ENCODE results near the gene CDK12.

DNA sequence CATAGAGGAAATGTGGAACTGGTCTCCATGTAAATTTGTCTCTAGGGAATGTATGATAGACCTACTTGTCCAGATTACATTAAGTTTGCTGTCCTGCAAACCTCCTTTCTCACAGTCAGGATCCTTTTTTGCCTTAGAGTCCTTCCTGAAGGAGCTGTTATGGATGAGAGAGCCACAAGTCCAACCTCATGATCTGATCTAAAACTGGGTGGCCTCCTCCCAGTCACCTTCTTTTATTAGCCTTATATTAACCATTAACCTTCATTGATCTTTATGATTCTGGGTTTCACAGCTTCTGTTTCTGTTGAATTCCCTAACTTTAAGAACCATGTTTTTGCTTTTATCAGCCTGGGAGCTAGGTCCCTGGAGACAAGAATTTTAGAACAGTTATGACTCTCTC lies 82.4 kb downstream of the CDK12 start:
- TF ChIP-seq, protein P1, sequence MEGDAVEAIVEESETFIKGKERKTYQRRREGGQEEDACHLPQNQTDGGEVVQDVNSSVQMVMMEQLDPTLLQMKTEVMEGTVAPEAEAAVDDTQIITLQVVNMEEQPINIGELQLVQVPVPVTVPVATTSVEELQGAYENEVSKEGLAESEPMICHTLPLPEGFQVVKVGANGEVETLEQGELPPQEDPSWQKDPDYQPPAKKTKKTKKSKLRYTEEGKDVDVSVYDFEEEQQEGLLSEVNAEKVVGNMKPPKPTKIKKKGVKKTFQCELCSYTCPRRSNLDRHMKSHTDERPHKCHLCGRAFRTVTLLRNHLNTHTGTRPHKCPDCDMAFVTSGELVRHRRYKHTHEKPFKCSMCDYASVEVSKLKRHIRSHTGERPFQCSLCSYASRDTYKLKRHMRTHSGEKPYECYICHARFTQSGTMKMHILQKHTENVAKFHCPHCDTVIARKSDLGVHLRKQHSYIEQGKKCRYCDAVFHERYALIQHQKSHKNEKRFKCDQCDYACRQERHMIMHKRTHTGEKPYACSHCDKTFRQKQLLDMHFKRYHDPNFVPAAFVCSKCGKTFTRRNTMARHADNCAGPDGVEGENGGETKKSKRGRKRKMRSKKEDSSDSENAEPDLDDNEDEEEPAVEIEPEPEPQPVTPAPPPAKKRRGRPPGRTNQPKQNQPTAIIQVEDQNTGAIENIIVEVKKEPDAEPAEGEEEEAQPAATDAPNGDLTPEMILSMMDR (IDR thresholded peaks at IDR 0.05): no peak
- no peak for TF ChIP-seq POLR2A (IDR thresholded peaks at IDR 0.05)

All from body of pancreas (tissue), 4 donors.